ENCODE data around the gene BFSP2. TPM values are rescaled to one million over a fixed set of nuclear protein-coding genes. Genes with fewer than 3 reads are reported as not detected.

The BFSP2 gene
- total and polyA plus RNA-seq, 2 donors (not counting 3 experiments of a cell fraction or from before 2014, with no cell fraction given): not detected

DNA sequence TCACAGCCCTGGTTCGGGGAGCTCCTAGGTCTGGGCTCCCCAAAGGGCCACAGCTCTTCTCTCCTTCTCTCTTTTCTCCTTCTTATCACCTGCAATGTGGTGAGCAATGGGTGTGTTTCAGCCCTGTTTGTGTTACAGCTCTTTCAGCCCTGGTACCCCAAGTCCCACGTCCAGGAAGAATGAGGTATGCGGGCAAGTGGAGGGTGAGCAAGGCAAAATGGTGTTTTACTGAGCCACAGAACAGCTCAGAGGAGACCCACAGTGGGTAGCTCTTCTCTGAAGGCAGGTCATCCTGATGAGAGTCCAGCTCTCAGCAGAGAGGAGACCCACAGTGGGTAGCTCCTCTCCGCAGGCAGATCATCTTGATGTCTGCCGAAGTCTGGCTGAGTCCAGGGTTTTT, 86.8 kb downstream of the BFSP2 start:
- CTCF ChIA-PET: interaction anchor here (0.6 to 6.5 kb wide), 12 partner anchors 11 to 755 kb away, joined by 3 to 224 read pairs (median 4); partner anchors contain the start of gene CDV3
- Histone ChIP-seq H3K9ac (replicated peaks; ENCODE audit: extremely low read depth, insufficient read depth, low read length) (no peak overlapping the region), H3K9me1 (replicated peaks; ENCODE audit: control insufficient read depth, extremely low read depth, insufficient read depth, low read length) (no peaks in the 10 kb centered on the region), H3K36me3 (ENCODE audit: control insufficient read depth in 2 of 2, extremely low read depth in 1 of 2, insufficient read depth in 2 of 2, low read length in 2 of 2) (no peaks in the 10 kb centered on the region), H3K4me2 (ENCODE audit: insufficient read depth, low read length) (no peak overlapping the region), H3K79me2 (ENCODE audit: control insufficient read depth, insufficient read depth, low read length) (no peaks in the 10 kb centered on the region), H3K27me3 (ENCODE audit: control insufficient read depth in 2 of 2, insufficient read depth in 2 of 2, low read length in 2 of 2) (no peaks in the 10 kb centered on the region), H4K20me1 (replicated peaks; ENCODE audit: control insufficient read depth, extremely low read depth, insufficient read depth, low read length) (no peaks in the 10 kb centered on the region), H3K27ac (ENCODE audit: insufficient read depth, low read depth, low read length) (no peak overlapping the region), H3K4me3 (replicated peaks in 1 of 3; ENCODE audit: insufficient read depth in 1 of 3, low read depth in 1 of 3, low read length in 3 of 3) (no peak overlapping the region), H2AFZ (ENCODE audit: low read depth, low read length) (no peak overlapping the region), H3K4me1 (ENCODE audit: control insufficient read depth, extremely low read depth, insufficient read depth, low read length) (no peaks in the 10 kb centered on the region), H3K9me3 (replicated peaks; ENCODE audit: control insufficient read depth, insufficient read depth, low read length) (no peaks in the 10 kb centered on the region)
- intact Hi-C loops (cut with micrococcal nuclease) (loop anchor here (5.0 kb wide), 1 partner anchor 176 kb away; the partner anchor contains the start of gene TOPBP1), dilution Hi-C loops (cut with MboI; ENCODE audit: extremely low pct_ligation_motif_present, low sequenced_read_pairs) (no loop called here)
- POLR2A ChIA-PET: no interaction called here
- DNase-seq (ENCODE audit: low read depth, low spot score) (no peak), FAIRE-seq (no peak)
- TF ChIP-seq MAX (IDR thresholded peaks at IDR 0.05; ENCODE audit: insufficient read depth, insufficient read length) (no peak), JUN (IDR thresholded peaks at IDR 0.05; ENCODE audit: borderline replicate concordance, insufficient read depth, insufficient read length, low read depth) (no peak), FOS (IDR thresholded peaks at IDR 0.05; ENCODE audit: borderline replicate concordance, insufficient read depth, low read length) (no peak), EZH2 (IDR thresholded peaks at IDR 0.05; ENCODE audit: borderline replicate concordance, low read depth, low read length, severe bottlenecking) (no peak), GATA2 (IDR thresholded peaks at IDR 0.05; ENCODE audit: insufficient read depth, insufficient read length, low read depth, low read length) (no peak), POLR2A (IDR thresholded peaks at IDR 0.05; ENCODE audit: low read depth, low read length) (no peak), POLR2AphosphoS5 (IDR thresholded peaks at IDR 0.05; ENCODE audit: insufficient read depth, low read depth, low read length) (no peak), MYC (IDR thresholded peaks at IDR 0.05; ENCODE audit: low read depth, low read length) (no peak)
- TF ChIP-seq, protein P1, sequence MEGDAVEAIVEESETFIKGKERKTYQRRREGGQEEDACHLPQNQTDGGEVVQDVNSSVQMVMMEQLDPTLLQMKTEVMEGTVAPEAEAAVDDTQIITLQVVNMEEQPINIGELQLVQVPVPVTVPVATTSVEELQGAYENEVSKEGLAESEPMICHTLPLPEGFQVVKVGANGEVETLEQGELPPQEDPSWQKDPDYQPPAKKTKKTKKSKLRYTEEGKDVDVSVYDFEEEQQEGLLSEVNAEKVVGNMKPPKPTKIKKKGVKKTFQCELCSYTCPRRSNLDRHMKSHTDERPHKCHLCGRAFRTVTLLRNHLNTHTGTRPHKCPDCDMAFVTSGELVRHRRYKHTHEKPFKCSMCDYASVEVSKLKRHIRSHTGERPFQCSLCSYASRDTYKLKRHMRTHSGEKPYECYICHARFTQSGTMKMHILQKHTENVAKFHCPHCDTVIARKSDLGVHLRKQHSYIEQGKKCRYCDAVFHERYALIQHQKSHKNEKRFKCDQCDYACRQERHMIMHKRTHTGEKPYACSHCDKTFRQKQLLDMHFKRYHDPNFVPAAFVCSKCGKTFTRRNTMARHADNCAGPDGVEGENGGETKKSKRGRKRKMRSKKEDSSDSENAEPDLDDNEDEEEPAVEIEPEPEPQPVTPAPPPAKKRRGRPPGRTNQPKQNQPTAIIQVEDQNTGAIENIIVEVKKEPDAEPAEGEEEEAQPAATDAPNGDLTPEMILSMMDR (IDR thresholded peaks at IDR 0.05; ENCODE audit: extremely low read depth in 1 of 2, insufficient read depth in 1 of 2, low read depth in 1 of 2, low read length in 2 of 2): no peak
- no TSS peak for BruUV-seq (replicated peaks)
